Fibroblast of lung (primary cell): ENCODE results near the gene CABP7. TPM values are rescaled to one million over a fixed set of nuclear protein-coding genes. Genes with fewer than 3 reads are reported as not detected.

Source experiments
- DNase-seq, 2 donors: peaks; one replicate each; pipeline versions ENCODE4 v3.0.0 to v3.0.0-alpha.2; 2010; ENCODE audit warnings: low read depth in 2 of 2
- H2AFZ ChIP-seq: 2 replicates; pipeline ENCODE4 v1.5.1; 2012; ENCODE audit warnings: low read length, control low read depth, inconsistent platforms
- H3K27ac ChIP-seq: 2 replicates; pipeline ENCODE4 v1.5.1; 2011; ENCODE audit warnings: low read length, control low read depth; ENCODE audit not compliant: insufficient read depth
- H3K27me3 ChIP-seq: 2 replicates; pipeline ENCODE4 v1.5.1; 2011; ENCODE audit warnings: mild to moderate bottlenecking, low read length; ENCODE audit not compliant: control insufficient read depth, insufficient read depth
- H3K36me3 ChIP-seq: 2 replicates; pipeline ENCODE4 v1.5.1; 2011; ENCODE audit warnings: low read length; ENCODE audit not compliant: control insufficient read depth, insufficient read depth
- H3K4me1 ChIP-seq: 2 replicates; pipeline ENCODE4 v1.5.1; 2011; ENCODE audit warnings: low read length; ENCODE audit not compliant: control insufficient read depth, insufficient read depth; ENCODE audit errors: extremely low read depth
- H3K4me2 ChIP-seq: 2 replicates; pipeline ENCODE4 v1.5.1; 2011; ENCODE audit warnings: low read length, control low read depth; ENCODE audit not compliant: insufficient read depth; ENCODE audit errors: extremely low read depth
- H3K4me3 ChIP-seq, 4 experiments: fragments of 200-600 bp in 1 of 4; sonication (generic) in 1 of 4; replicated peaks in 1 of 4; 2 replicates each; pipeline ENCODE4 v1.5.1; 2011 to 2016; ENCODE audit warnings: low read length in 4 of 4, low read depth in 3 of 4, mild to moderate bottlenecking in 3 of 4, control low read depth in 2 of 4, inconsistent platforms in 1 of 4, mixed read lengths in 1 of 4; ENCODE audit not compliant: insufficient read depth in 1 of 4; ENCODE audit errors: control extremely low read depth in 1 of 4
- H3K79me2 ChIP-seq: 2 replicates; pipeline ENCODE4 v1.5.1; 2012; ENCODE audit warnings: mild to moderate bottlenecking, low read length, inconsistent platforms; ENCODE audit not compliant: control insufficient read depth, insufficient read depth
- H3K9ac ChIP-seq: 2 replicates; pipeline ENCODE4 v1.5.1; 2011; ENCODE audit warnings: mild to moderate bottlenecking, low read length, control low read depth; ENCODE audit not compliant: insufficient read depth
- H3K9me3 ChIP-seq: 2 replicates; pipeline ENCODE4 v1.5.1; 2012; ENCODE audit warnings: low read depth, low read length; ENCODE audit not compliant: control insufficient read depth, insufficient read depth
- H4K20me1 ChIP-seq: 2 replicates; pipeline ENCODE4 v1.5.1; 2011; ENCODE audit warnings: low read length; ENCODE audit not compliant: control insufficient read depth, insufficient read depth; ENCODE audit errors: extremely low read depth
- EZH2 ChIP-seq: IDR thresholded peaks from 2 replicates; pipeline ENCODE4 v1.5.1; 2012; ENCODE audit warnings: low read length, control low read depth, mild to moderate bottlenecking; ENCODE audit errors: missing control alignments
- polyA plus RNA-seq, 2 donors: library from polyadenylated mRNA; depleted of rRNA in 1 of 2; stranded (reverse) in 1 of 2; unstranded in 1 of 2; fragments of >200 nt; gene quantifications; 2 replicates each; pipeline ENCODE4 v1.2.1, GENCODE V29; 2011 to 2012; ENCODE audit warnings: missing spikeins in 1 of 2
- total RNA-seq: library from RNA; depleted of rRNA; stranded (reverse); fragments of >200 nt; gene quantifications from 2 replicates; pipeline ENCODE4 v1.2.1, GENCODE V29; 2014
- TF ChIP-seq, protein P1 (sequence below), 2 donors: IDR thresholded peaks in 1 of 2; conservative IDR thresholded peaks in 1 of 2; 1 replicate in 1 of 2; 2 replicates in 1 of 2; pipeline ENCODE4 v1.5.1; 2011 to 2012; ENCODE audit warnings: low read length in 2 of 2, control low read depth in 1 of 2, inconsistent platforms in 1 of 2, low read depth in 1 of 2, mild to moderate bottlenecking in 1 of 2

CABP7 gene
- total and polyA plus RNA-seq, 2 donors (not counting 1 experiment from before 2014, with no cell fraction given), result not detected

DNA sequence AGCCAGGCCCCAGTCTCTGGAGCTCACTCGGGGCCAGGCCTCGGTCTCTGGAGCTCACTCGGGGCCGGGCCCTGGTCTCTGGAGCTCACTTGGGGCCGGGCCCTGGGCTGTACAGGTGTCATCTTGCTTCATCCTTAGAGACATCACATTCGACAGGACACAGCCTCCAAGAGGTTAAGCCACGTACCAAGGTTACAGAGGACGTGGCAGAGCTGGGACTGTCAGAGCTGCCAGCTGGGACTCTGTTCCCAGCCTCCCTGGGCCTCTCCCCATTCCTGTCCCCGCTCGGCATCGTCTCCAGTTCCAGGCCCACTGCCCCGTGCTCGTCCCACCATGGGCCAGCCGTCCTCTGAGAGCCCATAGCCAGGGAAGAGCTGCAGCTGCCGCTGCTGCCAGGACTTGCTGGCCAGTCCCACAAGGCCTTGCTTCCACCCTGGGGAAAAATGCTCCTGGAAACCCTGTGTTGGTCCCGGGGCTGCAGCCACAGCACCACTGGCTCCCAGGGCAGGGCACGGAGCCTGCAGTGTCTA is 19.6 kb downstream of the CABP7 start:
- Histone ChIP-seq H3K27ac (no peak overlapping the region), H3K27me3 (no peaks in the 10 kb centered on the region), H3K36me3 (no peaks in the 10 kb centered on the region), H2AFZ (no peak overlapping the region), H3K4me3 (no peak overlapping the region), H3K4me2 (no peak overlapping the region), H4K20me1 (no peaks in the 10 kb centered on the region), H3K4me1 (no peaks in the 10 kb centered on the region), H3K9me3 (no peaks in the 10 kb centered on the region), H3K79me2 (no peaks in the 10 kb centered on the region), H3K9ac (no peak overlapping the region)
- TF ChIP-seq EZH2, result no peak
- TF ChIP-seq, protein P1, sequence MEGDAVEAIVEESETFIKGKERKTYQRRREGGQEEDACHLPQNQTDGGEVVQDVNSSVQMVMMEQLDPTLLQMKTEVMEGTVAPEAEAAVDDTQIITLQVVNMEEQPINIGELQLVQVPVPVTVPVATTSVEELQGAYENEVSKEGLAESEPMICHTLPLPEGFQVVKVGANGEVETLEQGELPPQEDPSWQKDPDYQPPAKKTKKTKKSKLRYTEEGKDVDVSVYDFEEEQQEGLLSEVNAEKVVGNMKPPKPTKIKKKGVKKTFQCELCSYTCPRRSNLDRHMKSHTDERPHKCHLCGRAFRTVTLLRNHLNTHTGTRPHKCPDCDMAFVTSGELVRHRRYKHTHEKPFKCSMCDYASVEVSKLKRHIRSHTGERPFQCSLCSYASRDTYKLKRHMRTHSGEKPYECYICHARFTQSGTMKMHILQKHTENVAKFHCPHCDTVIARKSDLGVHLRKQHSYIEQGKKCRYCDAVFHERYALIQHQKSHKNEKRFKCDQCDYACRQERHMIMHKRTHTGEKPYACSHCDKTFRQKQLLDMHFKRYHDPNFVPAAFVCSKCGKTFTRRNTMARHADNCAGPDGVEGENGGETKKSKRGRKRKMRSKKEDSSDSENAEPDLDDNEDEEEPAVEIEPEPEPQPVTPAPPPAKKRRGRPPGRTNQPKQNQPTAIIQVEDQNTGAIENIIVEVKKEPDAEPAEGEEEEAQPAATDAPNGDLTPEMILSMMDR (conservative IDR thresholded peaks at IDR 0.05 in 1 of 2, IDR thresholded peaks at IDR 0.05 in 1 of 2; ENCODE audit: low read depth in 1 of 2, low read length in 2 of 2), result no peak
- DNase-seq, result no peak

DNA sequence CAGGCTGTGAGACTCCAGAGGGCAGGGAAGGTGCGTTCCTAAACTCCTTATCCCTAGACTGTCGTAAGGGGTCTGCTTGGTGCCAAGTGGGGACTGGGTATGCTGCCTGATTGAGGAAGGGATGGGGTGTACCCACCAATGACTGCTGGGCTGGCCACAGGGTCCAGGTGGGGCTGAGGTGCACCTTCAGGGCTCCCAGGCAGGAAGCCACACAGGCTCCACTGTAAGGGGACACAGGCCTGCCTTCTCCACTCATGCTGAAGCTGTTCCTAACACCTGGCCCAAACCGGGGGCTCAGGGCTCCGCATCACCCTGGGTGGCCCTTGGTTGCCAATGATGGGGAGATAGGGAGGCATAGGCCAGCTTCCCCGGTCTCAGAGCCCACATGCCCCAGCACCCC is 20.4 kb downstream of the CABP7 start:
- no peaks in the 10 kb centered on the region for H3K36me3 ChIP-seq
- H3K4me3 ChIP-seq, result no peak overlapping the region
- H3K9me3 ChIP-seq, result no peaks in the 10 kb centered on the region
- no peak for TF ChIP-seq EZH2
- TF ChIP-seq, protein P1 (conservative IDR thresholded peaks at IDR 0.05 in 1 of 2, IDR thresholded peaks at IDR 0.05 in 1 of 2; ENCODE audit: low read depth in 1 of 2, low read length in 2 of 2), result no peak
- H4K20me1 ChIP-seq, result no peaks in the 10 kb centered on the region
- no peaks in the 10 kb centered on the region for H3K4me1 ChIP-seq
- H3K9ac ChIP-seq, result no peak overlapping the region
- no peak overlapping the region for H3K27ac ChIP-seq
- no peaks in the 10 kb centered on the region for H3K27me3 ChIP-seq
- DNase-seq, result no peak
- H3K79me2 ChIP-seq, result no peaks in the 10 kb centered on the region
- H3K4me2 ChIP-seq, result no peak overlapping the region
- no peak overlapping the region for H2AFZ ChIP-seq

DNA sequence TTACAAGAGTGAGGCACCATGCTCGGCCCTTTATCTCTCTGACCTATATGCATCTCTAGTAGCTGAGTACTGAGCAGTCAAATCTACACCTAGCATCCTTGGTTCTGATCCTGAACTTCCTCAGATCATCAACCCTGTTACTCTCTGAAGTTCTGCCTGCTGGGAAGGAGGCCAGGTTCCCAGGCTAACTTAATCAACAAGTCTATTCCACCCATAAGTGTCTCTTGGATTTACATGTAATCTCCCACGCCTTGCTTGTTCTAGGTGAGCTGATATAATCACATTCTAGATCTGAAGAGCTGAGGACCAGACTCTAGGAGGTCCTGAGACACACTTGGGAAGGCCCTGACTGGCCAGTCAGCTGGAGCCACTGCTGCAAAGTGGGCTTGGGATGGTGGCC is 22.1 kb downstream of the CABP7 start:
- no peaks in the 10 kb centered on the region for H3K27me3 ChIP-seq
- H3K9me3 ChIP-seq, result no peaks in the 10 kb centered on the region
- H3K79me2 ChIP-seq, result no peaks in the 10 kb centered on the region
- no peak for DNase-seq
- no peak overlapping the region for H3K4me3 ChIP-seq
- H3K4me2 ChIP-seq, result no peak overlapping the region
- H3K4me1 ChIP-seq, result no peaks in the 10 kb centered on the region
- TF ChIP-seq EZH2, result no peak
- TF ChIP-seq, protein P1 (conservative IDR thresholded peaks at IDR 0.05 in 1 of 2, IDR thresholded peaks at IDR 0.05 in 1 of 2; ENCODE audit: low read depth in 1 of 2, low read length in 2 of 2), result no peak
- H3K27ac ChIP-seq, result no peak overlapping the region
- H2AFZ ChIP-seq, result no peak overlapping the region
- no peaks in the 10 kb centered on the region for H3K36me3 ChIP-seq
- no peaks in the 10 kb centered on the region for H4K20me1 ChIP-seq
- H3K9ac ChIP-seq, result no peak overlapping the region
